ENCODE measurements around the gene DNAH2. TPM values are rescaled to one million over a fixed set of nuclear protein-coding genes. Genes with fewer than 3 reads are reported as not detected.

Gene DNAH2
- total RNA-seq, 1 experiment from 2014 or later, result 0.17 TPM

DNA sequence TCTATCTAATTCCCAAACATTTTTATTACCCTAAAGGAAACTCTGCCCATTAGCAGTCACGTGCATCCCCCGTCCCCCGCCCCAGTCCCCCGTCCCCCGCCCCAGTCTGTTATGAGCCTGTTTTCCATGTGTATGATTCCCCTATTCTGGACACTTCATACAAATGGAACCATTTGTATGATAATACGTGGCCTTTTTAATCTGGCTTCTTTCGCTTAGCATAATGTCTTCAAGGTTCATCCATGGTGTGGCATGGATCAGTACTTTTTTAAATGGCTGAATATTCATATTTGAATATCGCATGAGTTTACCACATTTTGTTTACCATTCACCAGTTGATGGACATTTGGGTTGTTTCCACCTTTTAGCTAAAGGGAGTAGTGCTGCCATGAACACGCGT is 49.5 kb downstream of the DNAH2 start:
- H3K9me3 Mint-ChIP-seq, result peaks cover 6% of the 10 kb centered on the region
- no peak for DNase-seq (ENCODE audit: low spot score)
- ChIA-PET CTCF (interaction anchor here (0.8 kb wide), 1 partner anchor 274 kb away, joined by 3 read pairs; no protein-coding TSS in a partner anchor), POLR2A (interaction anchor here (0.7 kb wide), 2 partner anchors 9 to 14 kb away, joined by 3 to 4 read pairs; no protein-coding TSS in a partner anchor)
- H3K4me3 Mint-ChIP-seq, result no peak overlapping the region
- H3K27ac Mint-ChIP-seq, result no peak overlapping the region
- H3K36me3 Mint-ChIP-seq, result no peaks in the 10 kb centered on the region
- no peaks in the 10 kb centered on the region; the same call in 1 of the 2 replicates for H3K27me3 Mint-ChIP-seq (ENCODE audit: low read depth)
- peaks cover 5% of the 10 kb centered on the region; the same call in 1 of the 2 replicates for H3K4me1 Mint-ChIP-seq
- TF ChIP-seq CREM (CRISPR knock-in tag; IDR thresholded peaks at IDR 0.05), result no peak
- TF ChIP-seq NR3C1 (CRISPR knock-in tag; conservative IDR thresholded peaks at IDR 0.05; ENCODE audit: low read depth), result no peak
- TF ChIP-seq HMGA2 (CRISPR knock-in tag; IDR thresholded peaks at IDR 0.05), result no peak
- TF ChIP-seq, protein P1, sequence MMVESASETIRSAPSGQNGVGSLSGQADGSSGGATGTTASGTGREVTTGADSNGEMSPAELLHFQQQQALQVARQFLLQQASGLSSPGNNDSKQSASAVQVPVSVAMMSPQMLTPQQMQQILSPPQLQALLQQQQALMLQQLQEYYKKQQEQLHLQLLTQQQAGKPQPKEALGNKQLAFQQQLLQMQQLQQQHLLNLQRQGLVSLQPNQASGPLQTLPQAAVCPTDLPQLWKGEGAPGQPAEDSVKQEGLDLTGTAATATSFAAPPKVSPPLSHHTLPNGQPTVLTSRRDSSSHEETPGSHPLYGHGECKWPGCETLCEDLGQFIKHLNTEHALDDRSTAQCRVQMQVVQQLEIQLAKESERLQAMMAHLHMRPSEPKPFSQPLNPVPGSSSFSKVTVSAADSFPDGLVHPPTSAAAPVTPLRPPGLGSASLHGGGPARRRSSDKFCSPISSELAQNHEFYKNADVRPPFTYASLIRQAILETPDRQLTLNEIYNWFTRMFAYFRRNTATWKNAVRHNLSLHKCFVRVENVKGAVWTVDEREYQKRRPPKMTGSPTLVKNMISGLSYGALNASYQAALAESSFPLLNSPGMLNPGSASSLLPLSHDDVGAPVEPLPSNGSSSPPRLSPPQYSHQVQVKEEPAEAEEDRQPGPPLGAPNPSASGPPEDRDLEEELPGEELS (CRISPR knock-in tag; IDR thresholded peaks at IDR 0.05), result no peak
- no peak for TF ChIP-seq TP53 (CRISPR knock-in tag; IDR thresholded peaks at IDR 0.05)
- TF ChIP-seq NR2C2 (CRISPR knock-in tag; IDR thresholded peaks at IDR 0.05), result no peak
- TF ChIP-seq, protein P2, sequence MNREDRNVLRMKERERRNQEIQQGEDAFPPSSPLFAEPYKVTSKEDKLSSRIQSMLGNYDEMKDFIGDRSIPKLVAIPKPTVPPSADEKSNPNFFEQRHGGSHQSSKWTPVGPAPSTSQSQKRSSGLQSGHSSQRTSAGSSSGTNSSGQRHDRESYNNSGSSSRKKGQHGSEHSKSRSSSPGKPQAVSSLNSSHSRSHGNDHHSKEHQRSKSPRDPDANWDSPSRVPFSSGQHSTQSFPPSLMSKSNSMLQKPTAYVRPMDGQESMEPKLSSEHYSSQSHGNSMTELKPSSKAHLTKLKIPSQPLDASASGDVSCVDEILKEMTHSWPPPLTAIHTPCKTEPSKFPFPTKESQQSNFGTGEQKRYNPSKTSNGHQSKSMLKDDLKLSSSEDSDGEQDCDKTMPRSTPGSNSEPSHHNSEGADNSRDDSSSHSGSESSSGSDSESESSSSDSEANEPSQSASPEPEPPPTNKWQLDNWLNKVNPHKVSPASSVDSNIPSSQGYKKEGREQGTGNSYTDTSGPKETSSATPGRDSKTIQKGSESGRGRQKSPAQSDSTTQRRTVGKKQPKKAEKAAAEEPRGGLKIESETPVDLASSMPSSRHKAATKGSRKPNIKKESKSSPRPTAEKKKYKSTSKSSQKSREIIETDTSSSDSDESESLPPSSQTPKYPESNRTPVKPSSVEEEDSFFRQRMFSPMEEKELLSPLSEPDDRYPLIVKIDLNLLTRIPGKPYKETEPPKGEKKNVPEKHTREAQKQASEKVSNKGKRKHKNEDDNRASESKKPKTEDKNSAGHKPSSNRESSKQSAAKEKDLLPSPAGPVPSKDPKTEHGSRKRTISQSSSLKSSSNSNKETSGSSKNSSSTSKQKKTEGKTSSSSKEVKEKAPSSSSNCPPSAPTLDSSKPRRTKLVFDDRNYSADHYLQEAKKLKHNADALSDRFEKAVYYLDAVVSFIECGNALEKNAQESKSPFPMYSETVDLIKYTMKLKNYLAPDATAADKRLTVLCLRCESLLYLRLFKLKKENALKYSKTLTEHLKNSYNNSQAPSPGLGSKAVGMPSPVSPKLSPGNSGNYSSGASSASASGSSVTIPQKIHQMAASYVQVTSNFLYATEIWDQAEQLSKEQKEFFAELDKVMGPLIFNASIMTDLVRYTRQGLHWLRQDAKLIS (CRISPR knock-in tag; IDR thresholded peaks at IDR 0.05; ENCODE audit: borderline replicate concordance), result no peak
- TF ChIP-seq, protein P3, sequence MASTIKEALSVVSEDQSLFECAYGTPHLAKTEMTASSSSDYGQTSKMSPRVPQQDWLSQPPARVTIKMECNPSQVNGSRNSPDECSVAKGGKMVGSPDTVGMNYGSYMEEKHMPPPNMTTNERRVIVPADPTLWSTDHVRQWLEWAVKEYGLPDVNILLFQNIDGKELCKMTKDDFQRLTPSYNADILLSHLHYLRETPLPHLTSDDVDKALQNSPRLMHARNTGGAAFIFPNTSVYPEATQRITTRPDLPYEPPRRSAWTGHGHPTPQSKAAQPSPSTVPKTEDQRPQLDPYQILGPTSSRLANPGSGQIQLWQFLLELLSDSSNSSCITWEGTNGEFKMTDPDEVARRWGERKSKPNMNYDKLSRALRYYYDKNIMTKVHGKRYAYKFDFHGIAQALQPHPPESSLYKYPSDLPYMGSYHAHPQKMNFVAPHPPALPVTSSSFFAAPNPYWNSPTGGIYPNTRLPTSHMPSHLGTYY (CRISPR knock-in tag; IDR thresholded peaks at IDR 0.05), result no peak
- TF ChIP-seq ZNF416 (CRISPR knock-in tag; IDR thresholded peaks at IDR 0.05), result no peak
- no peak for TF ChIP-seq SP1 (CRISPR knock-in tag; conservative IDR thresholded peaks at IDR 0.05)
- TF ChIP-seq TEAD1 (CRISPR knock-in tag; IDR thresholded peaks at IDR 0.05), result no peak
- TF ChIP-seq, protein P4, sequence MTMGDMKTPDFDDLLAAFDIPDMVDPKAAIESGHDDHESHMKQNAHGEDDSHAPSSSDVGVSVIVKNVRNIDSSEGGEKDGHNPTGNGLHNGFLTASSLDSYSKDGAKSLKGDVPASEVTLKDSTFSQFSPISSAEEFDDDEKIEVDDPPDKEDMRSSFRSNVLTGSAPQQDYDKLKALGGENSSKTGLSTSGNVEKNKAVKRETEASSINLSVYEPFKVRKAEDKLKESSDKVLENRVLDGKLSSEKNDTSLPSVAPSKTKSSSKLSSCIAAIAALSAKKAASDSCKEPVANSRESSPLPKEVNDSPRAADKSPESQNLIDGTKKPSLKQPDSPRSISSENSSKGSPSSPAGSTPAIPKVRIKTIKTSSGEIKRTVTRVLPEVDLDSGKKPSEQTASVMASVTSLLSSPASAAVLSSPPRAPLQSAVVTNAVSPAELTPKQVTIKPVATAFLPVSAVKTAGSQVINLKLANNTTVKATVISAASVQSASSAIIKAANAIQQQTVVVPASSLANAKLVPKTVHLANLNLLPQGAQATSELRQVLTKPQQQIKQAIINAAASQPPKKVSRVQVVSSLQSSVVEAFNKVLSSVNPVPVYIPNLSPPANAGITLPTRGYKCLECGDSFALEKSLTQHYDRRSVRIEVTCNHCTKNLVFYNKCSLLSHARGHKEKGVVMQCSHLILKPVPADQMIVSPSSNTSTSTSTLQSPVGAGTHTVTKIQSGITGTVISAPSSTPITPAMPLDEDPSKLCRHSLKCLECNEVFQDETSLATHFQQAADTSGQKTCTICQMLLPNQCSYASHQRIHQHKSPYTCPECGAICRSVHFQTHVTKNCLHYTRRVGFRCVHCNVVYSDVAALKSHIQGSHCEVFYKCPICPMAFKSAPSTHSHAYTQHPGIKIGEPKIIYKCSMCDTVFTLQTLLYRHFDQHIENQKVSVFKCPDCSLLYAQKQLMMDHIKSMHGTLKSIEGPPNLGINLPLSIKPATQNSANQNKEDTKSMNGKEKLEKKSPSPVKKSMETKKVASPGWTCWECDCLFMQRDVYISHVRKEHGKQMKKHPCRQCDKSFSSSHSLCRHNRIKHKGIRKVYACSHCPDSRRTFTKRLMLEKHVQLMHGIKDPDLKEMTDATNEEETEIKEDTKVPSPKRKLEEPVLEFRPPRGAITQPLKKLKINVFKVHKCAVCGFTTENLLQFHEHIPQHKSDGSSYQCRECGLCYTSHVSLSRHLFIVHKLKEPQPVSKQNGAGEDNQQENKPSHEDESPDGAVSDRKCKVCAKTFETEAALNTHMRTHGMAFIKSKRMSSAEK (CRISPR knock-in tag; IDR thresholded peaks at IDR 0.05; ENCODE audit: borderline replicate concordance), result no peak
- TF ChIP-seq, protein P5, sequence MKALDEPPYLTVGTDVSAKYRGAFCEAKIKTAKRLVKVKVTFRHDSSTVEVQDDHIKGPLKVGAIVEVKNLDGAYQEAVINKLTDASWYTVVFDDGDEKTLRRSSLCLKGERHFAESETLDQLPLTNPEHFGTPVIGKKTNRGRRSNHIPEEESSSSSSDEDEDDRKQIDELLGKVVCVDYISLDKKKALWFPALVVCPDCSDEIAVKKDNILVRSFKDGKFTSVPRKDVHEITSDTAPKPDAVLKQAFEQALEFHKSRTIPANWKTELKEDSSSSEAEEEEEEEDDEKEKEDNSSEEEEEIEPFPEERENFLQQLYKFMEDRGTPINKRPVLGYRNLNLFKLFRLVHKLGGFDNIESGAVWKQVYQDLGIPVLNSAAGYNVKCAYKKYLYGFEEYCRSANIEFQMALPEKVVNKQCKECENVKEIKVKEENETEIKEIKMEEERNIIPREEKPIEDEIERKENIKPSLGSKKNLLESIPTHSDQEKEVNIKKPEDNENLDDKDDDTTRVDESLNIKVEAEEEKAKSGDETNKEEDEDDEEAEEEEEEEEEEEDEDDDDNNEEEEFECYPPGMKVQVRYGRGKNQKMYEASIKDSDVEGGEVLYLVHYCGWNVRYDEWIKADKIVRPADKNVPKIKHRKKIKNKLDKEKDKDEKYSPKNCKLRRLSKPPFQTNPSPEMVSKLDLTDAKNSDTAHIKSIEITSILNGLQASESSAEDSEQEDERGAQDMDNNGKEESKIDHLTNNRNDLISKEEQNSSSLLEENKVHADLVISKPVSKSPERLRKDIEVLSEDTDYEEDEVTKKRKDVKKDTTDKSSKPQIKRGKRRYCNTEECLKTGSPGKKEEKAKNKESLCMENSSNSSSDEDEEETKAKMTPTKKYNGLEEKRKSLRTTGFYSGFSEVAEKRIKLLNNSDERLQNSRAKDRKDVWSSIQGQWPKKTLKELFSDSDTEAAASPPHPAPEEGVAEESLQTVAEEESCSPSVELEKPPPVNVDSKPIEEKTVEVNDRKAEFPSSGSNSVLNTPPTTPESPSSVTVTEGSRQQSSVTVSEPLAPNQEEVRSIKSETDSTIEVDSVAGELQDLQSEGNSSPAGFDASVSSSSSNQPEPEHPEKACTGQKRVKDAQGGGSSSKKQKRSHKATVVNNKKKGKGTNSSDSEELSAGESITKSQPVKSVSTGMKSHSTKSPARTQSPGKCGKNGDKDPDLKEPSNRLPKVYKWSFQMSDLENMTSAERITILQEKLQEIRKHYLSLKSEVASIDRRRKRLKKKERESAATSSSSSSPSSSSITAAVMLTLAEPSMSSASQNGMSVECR (CRISPR knock-in tag; IDR thresholded peaks at IDR 0.05; ENCODE audit: borderline replicate concordance), result no peak
- TF ChIP-seq ESRRA (CRISPR knock-in tag; IDR thresholded peaks at IDR 0.05; ENCODE audit: borderline replicate concordance), result no peak
- TF ChIP-seq CREB1 (CRISPR knock-in tag; IDR thresholded peaks at IDR 0.05), result no peak
- TF ChIP-seq FOXJ3 (CRISPR knock-in tag; IDR thresholded peaks at IDR 0.05; ENCODE audit: borderline replicate concordance), result no peak
- TF ChIP-seq CBFB (CRISPR knock-in tag; IDR thresholded peaks at IDR 0.05; ENCODE audit: low read depth), result no peak
- TF ChIP-seq NFYB (CRISPR knock-in tag; conservative IDR thresholded peaks at IDR 0.05; ENCODE audit: low read depth), result no peak
- no peak for TF ChIP-seq FOXK1 (CRISPR knock-in tag; IDR thresholded peaks at IDR 0.05)
- TF ChIP-seq, protein P6, sequence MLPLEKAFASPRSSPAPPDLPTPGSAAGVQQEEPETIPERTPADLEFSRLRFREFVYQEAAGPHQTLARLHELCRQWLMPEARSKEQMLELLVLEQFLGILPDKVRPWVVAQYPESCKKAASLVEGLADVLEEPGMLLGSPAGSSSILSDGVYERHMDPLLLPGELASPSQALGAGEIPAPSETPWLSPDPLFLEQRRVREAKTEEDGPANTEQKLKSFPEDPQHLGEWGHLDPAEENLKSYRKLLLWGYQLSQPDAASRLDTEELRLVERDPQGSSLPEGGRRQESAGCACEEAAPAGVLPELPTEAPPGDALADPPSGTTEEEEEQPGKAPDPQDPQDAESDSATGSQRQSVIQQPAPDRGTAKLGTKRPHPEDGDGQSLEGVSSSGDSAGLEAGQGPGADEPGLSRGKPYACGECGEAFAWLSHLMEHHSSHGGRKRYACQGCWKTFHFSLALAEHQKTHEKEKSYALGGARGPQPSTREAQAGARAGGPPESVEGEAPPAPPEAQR (CRISPR knock-in tag; IDR thresholded peaks at IDR 0.05), result no peak
- ATAC-seq, result no peak
